Right lobe of liver (tissue), 4 donors: ENCODE results near the gene FGFBP1.

Experiments used
- POLR2A ChIP-seq: fragments of 450-650 bp; IDR thresholded peaks from one replicate; pipeline ENCODE4 v1.6.1; 2017; ENCODE audit warnings: antibody characterized with exemption, mild to moderate bottlenecking
- TF ChIP-seq, protein P1 (sequence below), 4 donors: fragments of 200-600 bp in 3 of 4; fragments of 450-650 bp in 1 of 4; IDR thresholded peaks; one replicate each; pipeline versions ENCODE4 v1.5.1 to v1.8.0; 2016 to 2022; ENCODE audit warnings: antibody characterized with exemption in 4 of 4, mild to moderate bottlenecking in 2 of 4
- donor health status: DM: no; HTN: no; CAD: no.
- donor health status: DM: no; HTN: no; CAD: no.
- donor health status: DM: no; HTN: yes; CAD: no.

DNA sequence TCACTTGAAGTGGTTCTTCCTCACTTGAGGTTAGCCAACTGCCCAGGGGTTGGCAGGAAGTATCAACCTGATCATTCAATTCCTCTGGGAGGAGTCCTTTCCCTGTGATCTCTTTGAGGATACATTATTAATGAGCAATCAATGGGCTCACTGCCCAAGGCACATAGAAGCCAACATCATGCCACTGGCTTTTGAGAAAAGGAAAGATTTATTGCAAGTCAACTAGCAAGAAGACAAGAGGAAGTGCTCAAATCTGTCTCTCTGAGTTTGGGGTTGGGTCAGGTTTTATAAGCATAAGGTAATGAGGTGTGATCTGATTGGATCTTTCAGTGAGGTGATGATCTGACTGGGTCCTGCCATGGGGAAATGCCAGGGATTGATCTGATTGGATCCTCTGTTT lies 39.6 kb downstream of the FGFBP1 start:
- TF ChIP-seq, protein P1, sequence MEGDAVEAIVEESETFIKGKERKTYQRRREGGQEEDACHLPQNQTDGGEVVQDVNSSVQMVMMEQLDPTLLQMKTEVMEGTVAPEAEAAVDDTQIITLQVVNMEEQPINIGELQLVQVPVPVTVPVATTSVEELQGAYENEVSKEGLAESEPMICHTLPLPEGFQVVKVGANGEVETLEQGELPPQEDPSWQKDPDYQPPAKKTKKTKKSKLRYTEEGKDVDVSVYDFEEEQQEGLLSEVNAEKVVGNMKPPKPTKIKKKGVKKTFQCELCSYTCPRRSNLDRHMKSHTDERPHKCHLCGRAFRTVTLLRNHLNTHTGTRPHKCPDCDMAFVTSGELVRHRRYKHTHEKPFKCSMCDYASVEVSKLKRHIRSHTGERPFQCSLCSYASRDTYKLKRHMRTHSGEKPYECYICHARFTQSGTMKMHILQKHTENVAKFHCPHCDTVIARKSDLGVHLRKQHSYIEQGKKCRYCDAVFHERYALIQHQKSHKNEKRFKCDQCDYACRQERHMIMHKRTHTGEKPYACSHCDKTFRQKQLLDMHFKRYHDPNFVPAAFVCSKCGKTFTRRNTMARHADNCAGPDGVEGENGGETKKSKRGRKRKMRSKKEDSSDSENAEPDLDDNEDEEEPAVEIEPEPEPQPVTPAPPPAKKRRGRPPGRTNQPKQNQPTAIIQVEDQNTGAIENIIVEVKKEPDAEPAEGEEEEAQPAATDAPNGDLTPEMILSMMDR (IDR thresholded peaks at IDR 0.05), result no peak
- no peak for TF ChIP-seq POLR2A
